ENCODE results near the gene PLCL2. TPM values are rescaled to one million over a fixed set of nuclear protein-coding genes. Genes with fewer than 3 reads are reported as not detected.

Gene PLCL2
- total RNA-seq, 1 donor from 2014 or later: 1.2 TPM

DNA sequence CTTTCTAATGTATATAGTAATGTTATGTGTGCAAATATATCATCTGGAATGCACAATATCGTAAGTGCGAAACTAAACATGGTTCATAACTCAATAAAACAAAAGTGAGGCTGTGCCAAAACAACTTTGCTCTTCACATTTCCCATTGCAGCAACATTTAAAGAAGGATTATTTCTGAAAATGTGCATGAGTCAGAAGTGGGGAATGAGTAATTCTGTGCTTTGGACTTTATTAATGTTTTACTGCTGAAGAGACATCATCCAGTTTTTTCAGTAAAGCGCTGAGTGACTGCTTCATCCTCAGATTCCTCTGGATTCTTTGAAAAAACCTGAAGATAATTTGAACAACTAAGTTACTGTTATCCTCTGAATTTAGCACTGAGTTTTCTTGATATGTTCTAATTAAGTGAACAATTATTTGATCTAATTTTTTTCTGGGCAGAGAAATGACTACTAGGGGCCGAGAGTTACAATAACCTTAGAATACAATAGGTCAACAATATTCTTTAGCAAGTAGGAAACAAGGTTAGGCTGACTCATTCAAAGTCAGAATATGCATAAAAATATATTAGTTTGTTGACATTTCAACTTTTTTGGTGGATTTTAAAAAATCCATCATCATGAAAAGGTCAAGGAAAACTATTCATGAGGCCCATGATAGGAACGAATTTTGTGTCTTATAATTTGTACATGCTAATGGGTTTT is 20.0 kb upstream of the PLCL2 start:
- DNase-seq (ENCODE audit: low read depth): peak; percentile 28

GRCh38 chr3:16865335-16865734 is 19.4 kb upstream of the PLCL2 start:
- no peak for DNase-seq (ENCODE audit: low read depth)

- DNase-seq (ENCODE audit: low read depth): peak; percentile 85
Measured at GRCh38 chr3:16866571-16866970, 18.2 kb upstream of the PLCL2 start.

DNA sequence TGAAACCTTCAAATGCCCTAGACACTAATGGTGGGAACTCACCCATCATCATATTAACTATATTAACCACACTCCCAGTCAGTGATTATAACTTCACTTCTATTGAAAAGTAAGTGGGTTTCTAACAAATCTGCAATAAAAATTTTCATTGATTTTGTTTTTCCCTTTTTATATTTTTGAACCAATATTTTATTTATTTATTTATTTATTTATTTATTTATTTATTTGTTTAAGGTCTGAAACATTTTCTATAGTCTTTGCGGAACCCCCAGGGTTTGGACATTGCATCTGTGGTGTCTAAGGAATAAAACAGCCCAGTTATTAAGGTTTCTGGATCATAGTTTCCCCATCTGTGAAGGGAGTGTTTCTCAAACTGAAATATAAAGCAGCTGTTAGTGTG is 16.2 kb upstream of the PLCL2 start:
- no peak for DNase-seq (ENCODE audit: low read depth)

GRCh38 chr3:16869261-16870005 is 15.3 kb upstream of the PLCL2 start:
- no peak for DNase-seq (ENCODE audit: low read depth)

DNA sequence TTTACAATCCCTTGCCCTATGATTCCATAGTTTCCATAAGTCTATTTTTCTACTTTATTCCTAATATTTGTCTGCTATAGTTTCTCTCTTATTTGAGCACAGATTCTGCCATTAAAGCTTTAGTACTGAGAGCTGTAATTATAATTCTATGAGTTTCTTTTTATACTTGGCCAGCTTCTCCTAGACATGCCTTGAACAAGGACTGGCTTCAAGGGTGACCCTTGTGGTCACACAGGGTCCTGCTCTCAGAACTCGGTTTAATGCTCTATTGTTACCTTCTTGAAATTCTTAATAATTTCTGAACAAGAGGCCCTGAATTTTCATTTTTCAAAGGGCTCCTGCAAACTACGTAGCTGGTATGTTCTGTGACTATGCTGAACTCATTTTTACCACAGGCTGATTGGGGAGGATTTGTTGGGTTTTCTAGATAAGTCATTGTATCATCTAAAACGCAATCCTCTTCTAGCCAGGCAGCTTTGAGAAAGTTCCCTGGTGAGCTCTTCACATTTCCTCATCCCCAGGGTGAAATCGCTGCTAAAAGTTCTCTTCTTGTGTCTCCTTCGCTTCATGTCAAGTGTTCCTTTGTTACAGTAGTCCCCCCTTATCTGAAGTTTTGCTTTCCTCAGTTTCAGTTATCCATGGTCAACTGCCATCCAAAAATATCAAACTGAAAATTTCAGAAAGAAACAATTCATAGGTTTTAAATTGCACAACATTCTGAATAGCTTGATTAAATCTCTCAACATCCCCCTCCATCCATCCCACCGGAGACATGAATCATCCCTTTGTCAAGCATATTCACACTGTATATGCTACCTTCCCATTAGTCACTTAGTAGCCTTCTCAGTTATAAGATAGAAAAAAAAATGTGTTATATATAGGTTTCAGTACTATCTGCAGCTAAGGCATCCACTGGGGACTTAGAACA is 12.6 kb upstream of the PLCL2 start:
- DNase-seq (ENCODE audit: low read depth): no peak

DNA sequence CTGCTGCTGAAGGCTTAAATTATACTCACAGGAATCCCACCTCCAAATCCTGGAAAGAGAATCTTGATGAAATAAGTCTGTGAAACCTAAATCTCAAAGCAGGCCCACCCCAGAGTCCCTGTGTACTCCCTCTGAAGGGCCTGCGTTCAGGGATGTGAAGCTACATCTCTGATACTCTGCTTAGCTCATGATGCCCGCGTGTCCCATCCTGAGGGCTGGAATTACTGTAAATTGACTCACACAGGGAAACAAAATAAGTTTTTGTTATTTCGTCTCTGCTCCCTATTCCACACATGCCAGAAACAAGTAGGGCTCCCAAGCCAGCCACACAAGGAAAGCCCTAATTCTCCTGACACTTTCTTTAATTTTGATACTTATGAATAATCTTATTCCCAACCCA is 10.9 kb upstream of the PLCL2 start:
- no peak for DNase-seq (ENCODE audit: low read depth)

GRCh38 chr3:16875876-16876550 is 8.7 kb upstream of the PLCL2 start:
- no peak for DNase-seq (ENCODE audit: low read depth)

DNA sequence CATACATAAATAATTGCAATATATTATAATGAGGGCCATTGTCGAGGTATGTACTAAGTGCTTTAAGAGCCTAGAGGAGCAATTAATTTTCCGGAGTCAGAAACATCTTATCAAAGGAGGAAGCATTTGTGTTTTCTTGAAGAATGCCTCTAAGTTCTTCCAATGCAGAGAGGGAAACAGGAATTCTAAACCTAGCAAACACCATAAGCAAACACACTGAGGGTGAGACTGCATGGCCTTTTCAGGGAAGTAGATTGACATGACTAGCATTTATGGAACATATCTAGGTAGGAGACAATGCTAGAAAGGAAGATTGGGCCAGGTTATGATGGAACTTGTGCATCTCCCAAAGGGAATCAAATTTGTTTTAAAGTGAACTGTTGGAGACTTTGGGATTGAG is 7.2 kb upstream of the PLCL2 start:
- no peak for DNase-seq (ENCODE audit: low read depth)

GRCh38 chr3:16877911-16878310 is 6.8 kb upstream of the PLCL2 start:
- DNase-seq (ENCODE audit: low read depth): no peak

- no peak for DNase-seq (ENCODE audit: low read depth)
Measured at GRCh38 chr3:16881896-16882630, 2.7 kb upstream of the PLCL2 start.

DNA sequence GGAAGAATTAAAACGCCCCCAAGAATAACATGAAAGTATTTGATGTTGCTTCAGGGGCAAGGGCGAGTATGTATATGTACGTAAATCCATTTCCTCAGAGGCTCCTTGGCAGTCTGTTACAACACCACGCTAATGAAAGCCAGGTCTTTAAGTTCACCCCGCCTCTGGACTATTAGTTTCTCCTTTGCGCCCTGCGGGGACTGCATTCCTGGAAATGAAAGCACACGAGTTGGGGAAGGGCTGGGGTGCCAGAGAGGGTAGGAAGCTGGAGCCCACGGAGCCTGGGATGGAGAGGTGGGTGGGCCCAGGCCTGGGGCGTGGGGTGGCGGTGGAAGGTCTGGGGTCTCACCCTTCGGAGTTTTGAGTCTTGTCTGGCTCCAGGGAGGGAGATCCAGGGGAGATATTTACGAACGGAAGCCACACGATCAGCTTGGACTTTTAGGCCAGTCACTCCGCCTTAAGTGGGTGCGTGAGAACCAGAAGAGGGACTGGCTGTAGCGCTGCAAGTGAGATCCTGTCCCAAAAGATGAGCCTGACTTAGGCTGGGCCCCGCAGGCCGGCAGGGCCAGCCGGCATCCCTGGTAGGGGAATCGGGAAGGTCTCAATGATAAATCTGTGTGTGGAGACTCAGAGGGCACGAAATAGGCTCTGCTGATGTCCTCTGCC is 1.6 kb upstream of the PLCL2 start:
- no peak for DNase-seq (ENCODE audit: low read depth)

DNA sequence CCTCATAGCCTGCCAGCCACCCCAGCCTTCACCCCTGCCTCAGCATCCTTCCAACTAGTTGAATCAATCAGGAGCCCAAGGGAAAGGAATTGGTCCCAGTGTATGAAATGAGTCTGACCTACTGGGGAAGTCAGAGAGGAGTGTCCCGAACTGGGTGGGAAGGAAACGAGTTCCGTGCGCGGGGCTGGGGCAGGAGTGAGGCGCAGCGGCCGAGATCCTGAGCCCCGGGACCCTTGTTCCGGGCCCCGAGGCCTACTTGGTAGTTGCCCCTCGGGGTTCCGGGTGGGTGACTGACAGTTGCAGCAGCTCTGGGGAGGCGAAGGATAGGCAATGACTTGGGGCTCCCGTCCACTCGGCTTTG is 1.1 kb upstream of the PLCL2 start:
- no peak for DNase-seq (ENCODE audit: low read depth)

DNA sequence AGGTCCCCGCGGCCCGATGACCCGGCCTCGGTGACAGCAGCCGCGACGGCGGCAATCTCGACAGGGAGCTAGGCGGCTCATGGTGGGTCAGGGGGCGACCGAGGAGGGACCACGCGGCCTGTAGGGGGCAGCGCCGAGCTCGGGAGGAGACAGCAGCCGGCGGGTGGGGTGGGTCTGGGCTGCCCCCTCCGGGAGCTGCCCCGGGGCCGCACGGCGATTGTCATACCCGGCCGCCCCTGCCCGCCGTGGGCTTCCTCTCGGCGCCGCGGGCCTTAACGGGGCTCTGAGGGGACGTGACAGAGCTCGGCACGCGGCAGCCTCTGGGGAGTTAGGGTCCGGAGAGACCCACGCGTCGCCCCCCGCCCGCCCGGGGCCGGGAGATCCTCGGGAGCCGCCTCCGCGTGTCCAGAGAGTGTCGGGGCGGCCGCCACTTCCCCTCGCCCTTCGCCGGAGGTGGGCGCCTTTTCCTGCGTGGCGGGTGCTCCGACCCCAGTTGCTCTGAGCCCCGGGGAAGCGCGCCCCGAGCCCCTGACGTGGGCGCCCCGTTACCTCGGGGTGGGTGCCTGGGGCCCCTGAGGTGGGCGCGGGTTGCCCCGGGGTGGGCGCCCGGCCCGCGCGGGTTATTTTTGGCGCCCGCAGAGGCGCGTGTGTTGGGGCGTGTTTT is 539 bp upstream of the PLCL2 start:
- DNase-seq (ENCODE audit: low read depth): no peak

GRCh38 chr3:16885593-16886302 is 993 bp downstream of the PLCL2 start:
- DNase-seq (ENCODE audit: low read depth): no peak

- DNase-seq (ENCODE audit: low read depth): no peak
Measured at GRCh38 chr3:16886303-16886683, 1.5 kb downstream of the PLCL2 start.

GRCh38 chr3:16887130-16887529 is 2.4 kb downstream of the PLCL2 start:
- DNase-seq (ENCODE audit: low read depth): no peak

GRCh38 chr3:16888356-16888755 is 3.6 kb downstream of the PLCL2 start:
- no peak for DNase-seq (ENCODE audit: low read depth)
